HG03565 (cell line): Measurements from ENCODE around the gene MEGF10.

ENCODE experiments used
- ATAC-seq: cut with Tn5 transposase; IDR thresholded peaks from one replicate; pipeline ENCODE4 v1.9.1; 2021; ENCODE audit warnings: mild to moderate bottlenecking, moderate library complexity; ENCODE audit not compliant: unreplicated experiment

The MEGF10 gene

DNA sequence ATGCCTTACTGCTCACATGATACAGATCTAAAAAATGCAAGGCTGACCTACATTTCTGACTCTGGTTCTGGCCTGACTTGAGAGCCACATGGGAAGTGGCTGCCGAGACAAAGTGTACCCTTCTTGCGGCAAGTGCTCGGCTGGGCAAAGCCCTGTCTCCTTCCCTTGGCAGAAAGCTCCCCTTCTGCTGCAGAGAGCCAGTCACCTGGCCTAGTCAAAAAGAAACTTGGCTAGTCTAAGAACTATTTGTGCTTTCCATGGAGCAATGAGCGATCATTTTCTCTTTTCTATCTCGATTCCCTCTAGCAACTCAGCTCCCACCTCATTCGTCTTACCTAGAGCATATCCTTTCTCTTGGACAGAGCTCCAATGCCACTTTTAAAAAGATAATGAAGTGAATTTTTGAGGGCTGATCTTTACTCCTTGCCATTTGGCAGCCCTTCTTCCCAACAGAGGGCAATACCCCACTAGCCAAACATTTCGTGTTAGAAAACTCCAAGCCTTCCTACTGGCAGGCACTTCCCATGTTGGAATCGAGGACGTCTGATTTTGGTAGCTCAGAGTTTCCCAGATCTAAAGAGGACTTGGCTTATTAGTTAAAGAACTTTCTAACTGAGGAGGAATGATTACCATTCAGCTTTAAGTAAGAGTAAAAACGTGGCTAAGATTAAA is 118.8 kb downstream of the MEGF10 start:
- no peak for ATAC-seq

DNA sequence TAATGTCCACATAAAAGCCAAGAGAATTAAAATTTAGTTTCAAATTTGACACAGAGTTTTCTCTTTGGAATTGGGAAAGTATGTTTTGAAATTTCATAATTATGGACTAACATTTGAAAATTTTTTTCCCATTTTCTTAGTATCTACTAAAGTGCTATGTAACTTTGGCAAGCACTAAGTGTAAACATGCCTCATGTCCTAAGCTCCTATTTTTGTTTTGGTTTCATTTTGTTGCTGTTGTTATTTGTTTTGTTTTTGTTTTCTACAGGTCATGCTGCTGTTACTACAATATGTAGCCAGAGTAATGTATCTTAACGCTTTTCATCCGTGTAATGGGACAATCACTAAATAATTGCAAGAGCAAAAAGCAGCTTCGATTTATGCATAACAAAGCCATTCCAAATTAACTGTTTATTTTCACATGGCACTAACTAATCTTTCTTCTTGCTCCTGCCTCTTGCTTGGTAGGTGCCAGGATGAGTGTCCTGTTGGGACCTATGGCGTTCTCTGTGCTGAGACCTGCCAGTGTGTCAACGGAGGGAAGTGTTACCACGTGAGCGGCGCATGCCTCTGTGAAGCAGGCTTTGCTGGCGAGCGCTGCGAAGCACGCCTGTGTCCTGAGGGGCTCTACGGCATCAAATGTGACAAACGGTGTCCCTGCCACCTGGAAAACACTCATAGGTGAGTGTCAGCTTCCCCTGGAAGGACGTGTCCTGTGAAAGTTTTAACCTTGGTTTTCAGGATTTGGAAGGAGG is 119.5 kb downstream of the MEGF10 start:
- no peak for ATAC-seq

DNA sequence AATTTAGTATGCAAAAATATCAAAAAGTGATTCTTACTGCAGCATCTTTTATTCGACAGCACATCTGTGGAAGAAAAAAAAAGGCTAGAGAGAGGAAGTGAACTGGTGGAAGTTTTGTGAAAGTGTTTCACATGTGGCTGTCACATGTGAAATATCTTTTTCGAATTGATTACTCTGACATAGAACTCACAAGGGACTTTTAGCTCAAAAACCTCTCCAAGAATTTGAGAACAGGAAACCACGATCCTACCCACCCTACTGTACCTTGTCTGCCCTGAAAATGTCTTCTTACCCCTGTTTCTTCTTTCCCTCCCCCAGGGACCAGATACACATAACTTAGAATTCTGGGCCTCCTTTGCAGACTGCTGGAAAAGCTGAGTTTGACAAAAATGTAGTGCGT is 120.4 kb downstream of the MEGF10 start:
- ATAC-seq: peak; percentile 60

GRCh38 chr5:127411381-127411780 is 120.8 kb downstream of the MEGF10 start:
- ATAC-seq: no peak

DNA sequence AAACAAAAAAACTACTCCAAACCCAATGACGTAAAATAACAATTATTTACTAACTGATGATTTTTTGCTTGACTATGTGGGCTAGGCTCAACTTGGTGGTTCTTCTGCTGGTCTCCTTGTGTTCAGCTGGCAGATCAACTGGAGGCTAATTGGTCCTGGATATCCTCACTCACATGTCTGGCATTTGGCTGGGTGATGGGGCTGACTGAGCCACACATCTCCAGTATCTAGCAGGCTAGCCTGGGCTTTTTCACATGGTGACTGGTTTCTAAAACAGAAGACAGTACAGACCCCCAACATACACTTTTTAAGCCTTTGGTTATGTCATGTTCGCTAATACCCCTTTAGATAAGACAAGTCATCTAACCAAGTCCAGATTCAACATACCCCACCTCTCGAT is 122.1 kb downstream of the MEGF10 start:
- no peak for ATAC-seq

DNA sequence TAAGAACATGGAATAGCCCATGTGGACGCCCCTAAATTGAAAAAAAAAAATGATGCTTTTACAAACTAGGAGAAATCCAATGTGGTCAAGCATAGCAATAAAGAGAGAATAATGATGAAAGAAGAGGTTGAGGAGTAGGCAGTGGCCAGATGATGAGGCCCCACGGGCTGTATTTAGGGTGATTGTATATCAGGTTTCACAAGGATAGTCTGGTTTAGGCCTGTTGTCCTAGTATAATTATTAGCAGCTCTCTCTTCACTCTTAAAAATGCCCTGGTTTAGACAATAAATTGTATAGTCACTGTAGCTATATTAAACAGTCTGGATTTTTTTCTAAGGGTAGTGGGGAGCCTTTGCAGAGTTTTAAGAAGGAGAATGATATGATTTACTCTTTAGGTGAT is 124.4 kb downstream of the MEGF10 start:
- ATAC-seq: no peak

DNA sequence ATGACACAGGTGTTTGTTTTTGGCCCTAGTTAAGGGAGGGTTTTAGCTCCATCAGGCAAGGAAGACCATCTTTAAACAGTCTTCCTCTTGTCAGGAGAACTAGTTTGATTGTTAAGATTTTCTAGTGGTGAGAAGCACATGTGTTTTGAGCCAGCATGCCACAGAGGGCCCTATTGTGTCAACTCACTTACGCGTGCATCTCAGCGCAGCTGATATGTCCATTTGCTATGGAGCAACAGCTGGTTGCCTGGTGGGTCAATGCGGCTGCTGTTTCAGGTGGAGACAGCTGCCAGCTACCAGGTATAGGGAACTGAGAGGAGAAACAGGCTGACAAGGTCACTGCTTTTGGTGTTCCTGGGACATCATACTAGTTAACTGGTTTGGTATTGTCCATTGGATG is 126.3 kb downstream of the MEGF10 start:
- no peak for ATAC-seq

DNA sequence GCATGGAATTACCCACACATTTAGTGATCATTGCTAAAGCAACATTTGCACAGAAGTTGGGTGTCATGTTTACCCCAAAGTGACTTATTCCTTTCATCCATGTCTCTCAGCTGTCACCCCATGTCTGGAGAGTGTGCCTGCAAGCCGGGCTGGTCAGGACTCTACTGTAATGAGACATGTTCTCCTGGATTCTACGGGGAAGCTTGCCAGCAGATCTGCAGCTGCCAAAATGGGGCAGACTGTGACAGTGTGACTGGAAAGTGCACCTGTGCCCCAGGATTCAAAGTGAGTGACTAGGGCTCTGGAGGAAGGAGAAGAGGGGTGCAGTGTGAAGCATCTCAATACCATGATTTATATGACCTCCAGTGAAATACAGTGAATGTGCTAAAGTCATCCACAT is 126.9 kb downstream of the MEGF10 start:
- ATAC-seq: no peak

GRCh38 chr5:127418367-127418766 is 127.8 kb downstream of the MEGF10 start:
- ATAC-seq: no peak

DNA sequence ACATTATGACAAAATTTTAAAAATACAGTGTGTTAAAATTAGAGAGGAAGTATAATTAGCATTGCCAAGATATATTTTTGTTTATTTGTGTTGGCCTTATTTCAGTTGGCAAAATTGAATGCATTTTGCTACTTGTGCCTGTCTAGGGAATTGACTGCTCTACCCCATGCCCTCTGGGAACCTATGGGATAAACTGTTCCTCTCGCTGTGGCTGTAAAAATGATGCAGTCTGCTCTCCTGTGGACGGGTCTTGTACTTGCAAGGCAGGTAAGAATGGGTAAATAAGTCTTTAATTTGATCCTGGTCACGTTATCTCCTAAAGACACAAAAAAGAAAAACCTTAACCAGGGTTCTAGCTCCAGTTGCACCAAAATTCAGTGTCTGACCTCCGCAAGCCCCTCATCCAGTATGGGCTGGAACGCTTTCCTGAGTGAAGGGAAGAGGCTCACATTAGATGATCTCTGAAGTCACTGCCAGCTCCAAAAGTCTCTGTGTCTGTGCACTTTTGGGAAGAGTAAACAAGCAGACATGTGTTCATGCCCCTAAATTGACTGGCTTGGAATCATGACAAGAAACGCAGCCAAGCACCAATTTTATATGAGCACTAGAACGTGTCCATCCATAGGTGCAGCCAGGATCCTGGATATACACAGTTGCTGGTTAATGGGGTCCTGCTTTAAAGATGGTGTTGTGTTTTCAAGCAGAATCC is 128.5 kb downstream of the MEGF10 start:
- ATAC-seq: no peak

DNA sequence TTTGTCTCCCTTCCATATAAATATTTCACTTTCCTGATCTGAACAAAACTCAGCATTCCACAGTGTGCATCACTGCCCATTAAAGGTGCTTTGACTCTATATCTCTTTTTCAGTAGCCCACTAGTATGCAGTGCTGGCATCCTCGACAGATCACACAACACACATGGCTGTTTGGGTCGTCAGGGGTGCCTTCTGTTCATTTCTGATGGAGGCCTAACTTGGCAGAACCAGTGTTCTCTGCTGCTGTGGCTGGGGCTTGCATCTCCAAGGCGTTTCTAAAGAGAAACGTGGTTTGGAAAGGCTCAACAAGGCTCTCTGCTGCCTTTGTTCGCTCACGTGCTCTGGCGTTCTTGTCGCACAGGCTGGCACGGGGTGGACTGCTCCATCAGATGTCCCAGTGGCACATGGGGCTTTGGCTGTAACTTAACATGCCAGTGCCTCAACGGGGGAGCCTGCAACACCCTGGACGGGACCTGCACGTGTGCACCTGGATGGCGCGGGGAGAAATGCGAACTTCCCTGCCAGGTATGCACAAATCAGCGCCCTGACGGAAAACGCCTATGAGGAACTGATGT is 129.2 kb downstream of the MEGF10 start:
- no peak for ATAC-seq

- no peak for ATAC-seq
These were observed 130.2 kb downstream of the MEGF10 start for GRCh38 chr5:127420758-127421157.

DNA sequence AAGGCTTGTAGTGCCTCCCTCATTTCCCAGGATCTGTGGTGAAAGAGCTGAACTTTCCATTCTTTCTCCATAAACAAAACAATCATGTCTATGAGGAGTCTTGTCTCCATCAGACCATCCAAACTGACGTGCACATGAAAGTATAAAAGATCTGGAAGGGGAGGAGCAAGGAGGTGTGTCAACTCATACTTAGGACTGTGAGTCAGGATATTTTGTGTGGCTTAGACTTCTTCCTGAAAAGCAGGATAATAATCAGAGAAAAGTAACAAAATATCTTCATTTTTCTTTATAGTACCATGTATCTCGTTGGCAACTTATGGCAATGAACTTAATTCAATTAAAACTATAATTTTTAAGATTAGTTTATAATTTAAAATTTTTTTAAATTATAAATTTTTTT is 130.9 kb downstream of the MEGF10 start:
- ATAC-seq: no peak

DNA sequence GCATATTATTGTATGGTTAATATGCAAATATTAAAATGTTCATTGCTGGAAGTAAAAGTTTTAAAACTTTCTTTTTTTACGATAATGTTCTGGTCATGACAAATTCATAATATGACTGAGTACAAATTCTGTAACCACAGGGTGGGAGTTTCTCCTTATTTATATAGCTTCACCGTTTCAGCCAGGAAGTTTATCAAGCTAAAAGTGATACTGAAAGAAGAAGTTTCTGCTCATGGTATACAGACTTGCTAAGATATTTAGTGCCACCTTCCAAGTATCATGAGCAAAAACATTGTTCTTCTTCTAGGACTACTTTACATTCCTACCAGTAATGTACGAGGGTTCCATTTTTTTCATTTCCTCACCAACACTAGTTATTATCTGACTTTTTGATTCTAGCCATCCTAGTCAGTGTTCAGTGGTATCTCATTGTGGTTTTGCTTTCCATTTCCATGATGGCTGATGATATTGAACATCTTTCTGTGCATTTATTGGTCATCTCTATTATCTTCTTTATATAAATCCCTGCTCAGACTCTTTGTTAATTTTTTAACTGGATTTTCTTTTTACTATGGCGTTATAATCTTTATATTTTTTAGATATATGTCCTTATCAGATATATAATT is 132.7 kb downstream of the MEGF10 start:
- peak; percentile 80 for ATAC-seq

GRCh38 chr5:127425037-127425436 is 134.4 kb downstream of the MEGF10 start:
- no peak for ATAC-seq

GRCh38 chr5:127425868-127426267 is 135.3 kb downstream of the MEGF10 start:
- ATAC-seq: no peak

GRCh38 chr5:127426661-127427060 is 136.1 kb downstream of the MEGF10 start:
- no peak for ATAC-seq

- ATAC-seq: no peak
These were observed 137.7 kb downstream of the MEGF10 start for GRCh38 chr5:127428276-127428675.

GRCh38 chr5:127428748-127429147 is 138.2 kb downstream of the MEGF10 start:
- no peak for ATAC-seq

DNA sequence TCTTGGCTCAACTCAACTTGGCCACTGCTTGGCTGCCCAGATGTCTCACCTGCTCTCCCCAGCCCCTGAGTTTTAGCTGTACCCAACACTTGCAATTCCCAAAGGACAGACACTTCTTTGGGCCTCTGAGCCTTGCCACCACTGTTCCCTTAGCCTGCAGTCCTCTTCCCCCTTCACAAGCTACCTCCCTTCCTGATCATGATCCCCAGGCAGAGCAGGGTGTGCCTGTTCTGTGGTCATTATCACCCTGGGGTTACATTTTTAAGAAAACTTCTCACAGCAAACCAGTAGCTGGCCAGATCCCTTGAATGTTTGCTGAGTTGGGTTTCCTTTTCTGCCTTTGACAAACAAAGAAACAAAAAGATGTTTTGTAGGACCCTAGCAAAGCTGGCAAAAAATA is 139.3 kb downstream of the MEGF10 start:
- ATAC-seq: no peak

GRCh38 chr5:127430627-127431026 is 140.0 kb downstream of the MEGF10 start:
- no peak for ATAC-seq
